K562 (cell line): ENCODE data around the gene GNB2. TPM values are rescaled to one million over a fixed set of nuclear protein-coding genes. Genes with fewer than 3 reads are reported as not detected.

Experiments
- BACH1 ChIP-seq: fragments of 200-800 bp; sonication (Bioruptor generic); IDR thresholded peaks from 2 replicates; pipeline ENCODE4 v1.6.1; 2016; ENCODE audit warnings: missing genetic modification characterization, missing compliant biosample characterization
- COPS2 ChIP-seq: fragments of 450-650 bp; conservative IDR thresholded peaks from 2 replicates; pipeline ENCODE4 v1.6.1; 2016; ENCODE audit warnings: mild to moderate bottlenecking, moderate library complexity
- EP400 ChIP-seq: fragments of 450-650 bp; IDR thresholded peaks from 2 replicates; pipeline ENCODE4 v1.6.1; 2017; ENCODE audit warnings: antibody characterized with exemption, mild to moderate bottlenecking, moderate library complexity
- PML ChIP-seq: IDR thresholded peaks from 2 replicates; pipeline ENCODE4 v1.6.1; 2012; ENCODE audit warnings: low read length, inconsistent platforms
- SIN3B ChIP-seq: fragments of 450-650 bp; IDR thresholded peaks from 2 replicates; pipeline ENCODE4 v1.6.1; 2017; ENCODE audit warnings: low read depth, mild to moderate bottlenecking, moderate library complexity
- SOX6 ChIP-seq: fragments of 450-650 bp; IDR thresholded peaks from 2 replicates; pipeline ENCODE4 v1.6.1; 2014; ENCODE audit warnings: mild to moderate bottlenecking
- TCF3 ChIP-seq: sonication (generic); formaldehyde crosslinking; IDR thresholded peaks from 2 replicates; pipeline ENCODE4 v1.4.0; 2020; ENCODE audit warnings: mild to moderate bottlenecking, missing genetic modification reagents
- ZNF253 ChIP-seq: fragments of 250-450 bp; sonication (Bioruptor Pico); conservative IDR thresholded peaks from 2 replicates; pipeline ENCODE4 v1.6.1; 2021; ENCODE audit warnings: mild to moderate bottlenecking
- ZNF586 ChIP-seq: fragments of 450-650 bp; formaldehyde crosslinking; conservative IDR thresholded peaks from 2 replicates; pipeline ENCODE4 v1.4.0; 2020; ENCODE audit warnings: mild to moderate bottlenecking, moderate library complexity
- polyA plus RNA-seq, 8 experiments: library from polyadenylated mRNA; depleted of rRNA in 4 of 8; stranded (reverse) in 5 of 8; unstranded in 3 of 8; fragments of >200 nt; fragmentation: Nextera tagmentation in 2 of 8; fragmentation: Illumina TruSeq in 1 of 8; extraction: Ambion mirVana in 2 of 8; extraction: Trizol in 1 of 8; gene quantifications; 2 replicates each; pipeline versions ENCODE4 v1.2.1 to v1.2.3, GENCODE V29; 2011 to 2014; ENCODE audit warnings: inconsistent platforms in 1 of 8, missing spikeins in 1 of 8
- total RNA-seq, 7 experiments: library from RNA; depleted of rRNA in 6 of 7; stranded (reverse); fragments of >200 nt in 6 of 7; fragmentation: Illumina TruSeq in 2 of 7; extraction: Trizol in 2 of 7; gene quantifications; 2 replicates each; pipeline versions ENCODE4 v1.2.1 to v1.2.3, GENCODE V29; 2011 to 2021; ENCODE audit warnings: low replicate concordance in 1 of 7
- TF ChIP-seq, protein P1 (sequence below): sonication (generic); formaldehyde crosslinking; IDR thresholded peaks from 2 replicates; pipeline ENCODE4 v1.8.1; 2023; ENCODE audit warnings: mild to moderate bottlenecking, missing genetic modification reagents
- TF ChIP-seq, protein P2 (sequence below): sonication (generic); formaldehyde crosslinking; IDR thresholded peaks from 2 replicates; pipeline ENCODE4 v1.9.0; 2022; ENCODE audit warnings: mild to moderate bottlenecking, missing genetic modification reagents
- TF ChIP-seq, protein P3 (sequence below): fragments of 250-450 bp; sonication (Bioruptor Pico); IDR thresholded peaks from 2 replicates; pipeline ENCODE4 v1.4.0; 2020; ENCODE audit warnings: mild to moderate bottlenecking, moderate library complexity

GNB2 gene
- total and polyA plus RNA-seq, 9 of the 15 experiments (the other 6 are each of a cell fraction or from before 2014, with no cell fraction given), result 0.65 to 320 (median 104) TPM

DNA sequence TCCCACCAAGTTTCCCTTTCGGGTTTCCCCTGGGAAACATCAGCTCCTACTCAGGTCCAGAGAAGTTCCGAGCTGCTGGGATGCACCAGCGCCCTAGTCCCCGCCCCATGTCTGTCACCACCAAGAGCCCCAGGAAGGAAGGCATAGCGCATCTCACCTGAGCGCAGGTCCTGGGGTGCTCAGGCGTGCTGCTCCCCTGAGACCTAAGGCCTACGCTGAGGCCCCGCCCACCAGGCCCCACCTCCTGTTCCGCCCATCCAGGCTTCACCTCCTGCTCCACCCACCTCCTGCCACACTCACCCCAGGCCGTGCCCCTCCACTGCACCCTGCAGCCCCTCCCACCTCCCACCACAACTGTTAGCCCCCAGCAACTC lies 31.0 kb upstream of the GNB2 start (continued):
- TF ChIP-seq, protein P1, sequence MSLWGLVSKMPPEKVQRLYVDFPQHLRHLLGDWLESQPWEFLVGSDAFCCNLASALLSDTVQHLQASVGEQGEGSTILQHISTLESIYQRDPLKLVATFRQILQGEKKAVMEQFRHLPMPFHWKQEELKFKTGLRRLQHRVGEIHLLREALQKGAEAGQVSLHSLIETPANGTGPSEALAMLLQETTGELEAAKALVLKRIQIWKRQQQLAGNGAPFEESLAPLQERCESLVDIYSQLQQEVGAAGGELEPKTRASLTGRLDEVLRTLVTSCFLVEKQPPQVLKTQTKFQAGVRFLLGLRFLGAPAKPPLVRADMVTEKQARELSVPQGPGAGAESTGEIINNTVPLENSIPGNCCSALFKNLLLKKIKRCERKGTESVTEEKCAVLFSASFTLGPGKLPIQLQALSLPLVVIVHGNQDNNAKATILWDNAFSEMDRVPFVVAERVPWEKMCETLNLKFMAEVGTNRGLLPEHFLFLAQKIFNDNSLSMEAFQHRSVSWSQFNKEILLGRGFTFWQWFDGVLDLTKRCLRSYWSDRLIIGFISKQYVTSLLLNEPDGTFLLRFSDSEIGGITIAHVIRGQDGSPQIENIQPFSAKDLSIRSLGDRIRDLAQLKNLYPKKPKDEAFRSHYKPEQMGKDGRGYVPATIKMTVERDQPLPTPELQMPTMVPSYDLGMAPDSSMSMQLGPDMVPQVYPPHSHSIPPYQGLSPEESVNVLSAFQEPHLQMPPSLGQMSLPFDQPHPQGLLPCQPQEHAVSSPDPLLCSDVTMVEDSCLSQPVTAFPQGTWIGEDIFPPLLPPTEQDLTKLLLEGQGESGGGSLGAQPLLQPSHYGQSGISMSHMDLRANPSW (CRISPR knock-in tag), result peak; percentile 88; the same call in 1 of the 2 replicates
- no peak for TF ChIP-seq SIN3B
- TF ChIP-seq BACH1 (tag), result no peak
- TF ChIP-seq SOX6, result no peak
- no peak for TF ChIP-seq EP400
- no peak for TF ChIP-seq COPS2
- no peak for TF ChIP-seq TCF3 (CRISPR knock-in tag)
- TF ChIP-seq, protein P2, sequence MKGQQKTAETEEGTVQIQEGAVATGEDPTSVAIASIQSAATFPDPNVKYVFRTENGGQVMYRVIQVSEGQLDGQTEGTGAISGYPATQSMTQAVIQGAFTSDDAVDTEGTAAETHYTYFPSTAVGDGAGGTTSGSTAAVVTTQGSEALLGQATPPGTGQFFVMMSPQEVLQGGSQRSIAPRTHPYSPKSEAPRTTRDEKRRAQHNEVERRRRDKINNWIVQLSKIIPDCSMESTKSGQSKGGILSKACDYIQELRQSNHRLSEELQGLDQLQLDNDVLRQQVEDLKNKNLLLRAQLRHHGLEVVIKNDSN (CRISPR knock-in tag), result no peak
- TF ChIP-seq PML, result no peak
- no peak for TF ChIP-seq ZNF586 (CRISPR knock-in tag)
- TF ChIP-seq, protein P3, sequence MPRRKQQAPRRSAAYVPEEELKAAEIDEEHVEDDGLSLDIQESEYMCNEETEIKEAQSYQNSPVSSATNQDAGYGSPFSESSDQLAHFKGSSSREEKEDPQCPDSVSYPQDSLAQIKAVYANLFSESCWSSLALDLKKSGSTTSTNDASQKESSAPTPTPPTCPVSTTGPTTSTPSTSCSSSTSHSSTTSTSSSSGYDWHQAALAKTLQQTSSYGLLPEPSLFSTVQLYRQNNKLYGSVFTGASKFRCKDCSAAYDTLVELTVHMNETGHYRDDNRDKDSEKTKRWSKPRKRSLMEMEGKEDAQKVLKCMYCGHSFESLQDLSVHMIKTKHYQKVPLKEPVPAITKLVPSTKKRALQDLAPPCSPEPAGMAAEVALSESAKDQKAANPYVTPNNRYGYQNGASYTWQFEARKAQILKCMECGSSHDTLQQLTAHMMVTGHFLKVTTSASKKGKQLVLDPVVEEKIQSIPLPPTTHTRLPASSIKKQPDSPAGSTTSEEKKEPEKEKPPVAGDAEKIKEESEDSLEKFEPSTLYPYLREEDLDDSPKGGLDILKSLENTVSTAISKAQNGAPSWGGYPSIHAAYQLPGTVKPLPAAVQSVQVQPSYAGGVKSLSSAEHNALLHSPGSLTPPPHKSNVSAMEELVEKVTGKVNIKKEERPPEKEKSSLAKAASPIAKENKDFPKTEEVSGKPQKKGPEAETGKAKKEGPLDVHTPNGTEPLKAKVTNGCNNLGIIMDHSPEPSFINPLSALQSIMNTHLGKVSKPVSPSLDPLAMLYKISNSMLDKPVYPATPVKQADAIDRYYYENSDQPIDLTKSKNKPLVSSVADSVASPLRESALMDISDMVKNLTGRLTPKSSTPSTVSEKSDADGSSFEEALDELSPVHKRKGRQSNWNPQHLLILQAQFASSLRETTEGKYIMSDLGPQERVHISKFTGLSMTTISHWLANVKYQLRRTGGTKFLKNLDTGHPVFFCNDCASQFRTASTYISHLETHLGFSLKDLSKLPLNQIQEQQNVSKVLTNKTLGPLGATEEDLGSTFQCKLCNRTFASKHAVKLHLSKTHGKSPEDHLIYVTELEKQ (CRISPR knock-in tag), result no peak
- no peak for TF ChIP-seq ZNF253
